ENCODE results near the gene PRSS57.

Gene PRSS57

GRCh38 chr19:641702-642101, 53.5 kb downstream of the PRSS57 start:
- TF ChIP-seq FOXM1 (IDR thresholded peaks at IDR 0.05; ENCODE audit: borderline replicate concordance, low read depth) (no peak), USF1 (IDR thresholded peaks at IDR 0.05) (no peak), NFIC (IDR thresholded peaks at IDR 0.05) (no peak), EGR1 (IDR thresholded peaks at IDR 0.05) (no peak), YY1 (IDR thresholded peaks at IDR 0.05; ENCODE audit: low read depth) (no peak), CREB1 (IDR thresholded peaks at IDR 0.05; ENCODE audit: low read depth) (no peak), RAD21 (IDR thresholded peaks at IDR 0.05; ENCODE audit: low read depth) (no peak)

GRCh38 chr19:640606-641189, 54.6 kb downstream of the PRSS57 start:
- no peak for TF ChIP-seq NFIC (IDR thresholded peaks at IDR 0.05)
- no peak for TF ChIP-seq ZBTB7A (IDR thresholded peaks at IDR 0.05; ENCODE audit: low read depth)
- TF ChIP-seq EGR1 (IDR thresholded peaks at IDR 0.05): no peak
- TF ChIP-seq TEAD4 (IDR thresholded peaks at IDR 0.05): no peak
- TF ChIP-seq CEBPB (IDR thresholded peaks at IDR 0.05): no peak
- TF ChIP-seq YY1 (IDR thresholded peaks at IDR 0.05; ENCODE audit: low read depth): no peak
- no peak for TF ChIP-seq MAX (IDR thresholded peaks at IDR 0.05)
- no peak for TF ChIP-seq RAD21 (IDR thresholded peaks at IDR 0.05; ENCODE audit: low read depth)
- no peak for TF ChIP-seq USF1 (IDR thresholded peaks at IDR 0.05)
- no peak for TF ChIP-seq TCF12 (IDR thresholded peaks at IDR 0.05; ENCODE audit: low read depth)
- no peak for TF ChIP-seq FOXM1 (IDR thresholded peaks at IDR 0.05; ENCODE audit: borderline replicate concordance, low read depth)
- TF ChIP-seq CREB1 (IDR thresholded peaks at IDR 0.05; ENCODE audit: low read depth): no peak
- no peak for TF ChIP-seq EP300 (IDR thresholded peaks at IDR 0.05; ENCODE audit: borderline replicate concordance)
- no peak for TF ChIP-seq TAF1 (IDR thresholded peaks at IDR 0.05; ENCODE audit: low read depth)

- no peak for TF ChIP-seq TCF12 (IDR thresholded peaks at IDR 0.05; ENCODE audit: low read depth)
- TF ChIP-seq FOXM1 (IDR thresholded peaks at IDR 0.05; ENCODE audit: borderline replicate concordance, low read depth): no peak
- TF ChIP-seq MAX (IDR thresholded peaks at IDR 0.05): no peak
- no peak for TF ChIP-seq YY1 (IDR thresholded peaks at IDR 0.05; ENCODE audit: low read depth)
- no peak for TF ChIP-seq TAF1 (IDR thresholded peaks at IDR 0.05; ENCODE audit: low read depth)
- TF ChIP-seq USF1 (IDR thresholded peaks at IDR 0.05): no peak; the same call in 1 of the 2 replicates
- no peak for TF ChIP-seq NFIC (IDR thresholded peaks at IDR 0.05)
- no peak for TF ChIP-seq REST (IDR thresholded peaks at IDR 0.05; ENCODE audit: low read depth)
These were observed 55.1 kb downstream of the PRSS57 start for GRCh38 chr19:640161-640558.

- TF ChIP-seq EGR1 (IDR thresholded peaks at IDR 0.05) (peak; percentile 96), TEAD4 (IDR thresholded peaks at IDR 0.05) (no peak), YY1 (IDR thresholded peaks at IDR 0.05; ENCODE audit: low read depth) (no peak; the same call in 1 of the 2 replicates), CREB1 (IDR thresholded peaks at IDR 0.05; ENCODE audit: low read depth) (no peak), FOXM1 (IDR thresholded peaks at IDR 0.05; ENCODE audit: borderline replicate concordance, low read depth) (no peak), TAF1 (IDR thresholded peaks at IDR 0.05; ENCODE audit: low read depth) (no peak), CEBPB (IDR thresholded peaks at IDR 0.05) (no peak), EP300 (IDR thresholded peaks at IDR 0.05; ENCODE audit: borderline replicate concordance) (peak; percentile 42; the same call in 1 of the 2 replicates), TCF12 (IDR thresholded peaks at IDR 0.05; ENCODE audit: low read depth) (0 out of 2 replicates have a peak, but pooled peaks have one; percentile 38), RAD21 (IDR thresholded peaks at IDR 0.05; ENCODE audit: low read depth) (no peak), MAX (IDR thresholded peaks at IDR 0.05) (0 out of 2 replicates have a peak, but pooled peaks have one; percentile 18), ZBTB7A (IDR thresholded peaks at IDR 0.05; ENCODE audit: low read depth) (no peak), NFIC (IDR thresholded peaks at IDR 0.05) (no peak), REST (IDR thresholded peaks at IDR 0.05; ENCODE audit: low read depth) (no peak), USF1 (IDR thresholded peaks at IDR 0.05) (no peak; the same call in 1 of the 2 replicates)
These were observed 55.7 kb downstream of the PRSS57 start, which contains the start of gene FGF22 for GRCh38 chr19:639253-640160. Gene FGF22, plus strand, starts transcription at chr19:639879. Its CDS starts 47 bp downstream, at chr19:639926.

Measured in Ishikawa (cell line).